DMS 273 (cell line): ENCODE data around the gene PHYHD1.

Experiments
- DNase-seq: peaks from one replicate; lab custom pipeline; 2025; ENCODE audit not compliant: unreplicated experiment; lab: John Stamatoyannopoulos, UW

PHYHD1 gene

GRCh38 chr9:128920381-128921058 is at the start of gene PHYHD1:
Gene PHYHD1, plus strand, starts transcription at chr9:128920982. Its CDS starts 1,342 bp downstream, at chr9:128922324.
- DNase-seq, result peak; percentile 93

- DNase-seq, result no peak
Observed at GRCh38 chr9:128877852-128878251, 42.9 kb upstream of the PHYHD1 start.

DNA sequence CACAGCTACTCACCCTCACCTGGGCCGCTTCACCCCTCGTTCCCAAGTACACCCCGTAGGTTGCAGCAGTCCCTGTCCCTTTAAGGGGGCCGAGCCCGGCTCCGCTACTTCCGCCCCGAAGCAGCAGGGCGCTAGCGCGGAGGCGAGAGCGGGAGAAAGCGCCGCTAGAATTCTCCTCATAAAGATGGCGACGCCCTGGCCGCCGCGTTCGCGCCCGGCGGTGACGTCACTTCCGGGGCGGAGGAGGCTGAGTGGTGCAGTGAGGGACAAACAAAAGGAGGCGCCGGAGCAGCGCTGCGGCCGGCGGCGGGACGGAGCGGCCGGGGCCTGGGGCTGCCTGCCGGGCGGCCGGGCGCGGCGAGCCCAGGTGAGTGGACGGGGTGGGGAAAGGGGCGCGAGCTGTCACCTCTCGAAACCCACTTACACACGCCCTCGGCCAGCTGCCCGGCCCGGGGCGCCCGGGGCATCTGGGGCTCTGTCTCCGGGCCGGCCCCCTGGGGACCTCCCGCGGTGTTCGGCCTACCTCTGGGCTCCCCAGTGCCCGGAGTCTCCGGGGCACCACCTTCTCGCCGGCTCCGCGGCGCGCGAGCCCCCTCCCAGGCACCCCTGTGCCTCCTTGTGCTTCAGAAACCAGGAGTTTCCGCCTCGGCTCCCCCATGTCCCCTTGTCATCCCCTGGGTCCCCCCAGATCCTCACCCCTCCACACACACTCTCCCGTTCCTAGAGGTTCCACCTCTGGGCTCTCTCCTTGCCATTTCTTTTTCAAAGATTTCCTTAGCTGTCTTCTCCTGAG is 38.7 kb upstream of the PHYHD1 start, which contains the start of the genes KYAT1 and LRRC8A:
Gene KYAT1 (minus strand): TSS at position 67 of the 793 bp plus-strand sequence. CDS start 36,545 bp downstream, outside the sequence.
Gene LRRC8A (plus strand): TSS at position 250 of the 793 bp plus-strand sequence. CDS start 25,032 bp downstream, outside the sequence.
- peak; percentile 99 for DNase-seq

GRCh38 chr9:128882677-128883603 is 37.8 kb upstream of the PHYHD1 start:
- DNase-seq, result peak; percentile 50

- no peak for DNase-seq
Observed at GRCh38 chr9:128884164-128884563, 36.6 kb upstream of the PHYHD1 start.

- no peak for DNase-seq
Observed at GRCh38 chr9:128885376-128885775, 35.4 kb upstream of the PHYHD1 start.

GRCh38 chr9:128885798-128886197 is 35.0 kb upstream of the PHYHD1 start:
- no peak for DNase-seq

DNA sequence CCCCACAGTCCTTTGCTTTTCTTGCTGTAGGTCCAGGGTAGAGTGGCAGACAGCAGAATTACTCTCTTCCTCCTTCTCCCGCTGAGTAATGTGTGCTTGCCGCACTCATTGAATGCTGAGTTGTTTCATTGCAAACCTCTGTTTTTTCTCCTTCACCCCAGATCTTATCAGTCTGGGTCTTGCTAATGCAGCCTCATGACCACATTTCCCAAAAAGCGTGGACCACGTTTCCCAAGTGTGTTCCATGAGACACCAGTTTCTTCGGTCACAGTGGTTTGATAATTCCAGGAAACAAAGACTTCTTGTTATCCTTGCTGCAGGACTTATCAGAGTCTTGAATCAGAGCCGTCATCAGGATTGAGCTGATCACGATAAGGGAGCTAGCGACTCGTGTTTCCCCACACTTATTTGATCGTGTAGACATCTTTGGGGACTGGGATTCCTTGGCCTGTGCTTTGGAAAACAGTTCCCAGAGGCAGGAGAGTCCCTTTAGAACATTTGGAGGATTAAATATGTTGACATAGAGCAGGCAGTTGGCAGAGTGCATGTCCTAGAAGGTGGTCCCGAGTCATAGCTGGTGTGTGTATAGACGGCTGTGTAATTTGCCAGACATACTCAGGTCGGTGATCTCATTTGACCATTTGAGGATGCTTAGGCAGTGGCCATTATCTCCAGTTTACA is 34.4 kb upstream of the PHYHD1 start:
- no peak for DNase-seq

DNA sequence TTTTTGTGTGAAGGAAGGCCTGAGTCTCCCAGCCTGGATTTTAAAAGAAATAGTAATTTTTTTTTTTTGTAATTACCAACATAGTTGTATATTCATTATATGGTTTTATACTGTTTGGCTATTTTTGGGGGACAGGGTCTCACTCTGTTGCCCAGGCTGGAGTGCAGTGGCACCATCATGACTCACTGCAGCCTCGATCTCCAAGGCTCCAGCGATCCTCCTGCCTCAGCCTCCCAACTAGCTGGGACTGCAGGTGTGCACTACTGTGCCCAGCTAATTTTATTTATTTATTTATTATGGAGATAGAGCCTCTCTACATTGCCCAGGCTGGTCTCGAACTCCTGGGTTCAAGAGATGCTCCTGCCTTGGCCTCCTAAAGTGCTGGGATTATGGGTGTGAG is 33.7 kb upstream of the PHYHD1 start:
- no peak for DNase-seq

GRCh38 chr9:128887914-128888350 is 32.9 kb upstream of the PHYHD1 start:
- DNase-seq, result no peak

DNA sequence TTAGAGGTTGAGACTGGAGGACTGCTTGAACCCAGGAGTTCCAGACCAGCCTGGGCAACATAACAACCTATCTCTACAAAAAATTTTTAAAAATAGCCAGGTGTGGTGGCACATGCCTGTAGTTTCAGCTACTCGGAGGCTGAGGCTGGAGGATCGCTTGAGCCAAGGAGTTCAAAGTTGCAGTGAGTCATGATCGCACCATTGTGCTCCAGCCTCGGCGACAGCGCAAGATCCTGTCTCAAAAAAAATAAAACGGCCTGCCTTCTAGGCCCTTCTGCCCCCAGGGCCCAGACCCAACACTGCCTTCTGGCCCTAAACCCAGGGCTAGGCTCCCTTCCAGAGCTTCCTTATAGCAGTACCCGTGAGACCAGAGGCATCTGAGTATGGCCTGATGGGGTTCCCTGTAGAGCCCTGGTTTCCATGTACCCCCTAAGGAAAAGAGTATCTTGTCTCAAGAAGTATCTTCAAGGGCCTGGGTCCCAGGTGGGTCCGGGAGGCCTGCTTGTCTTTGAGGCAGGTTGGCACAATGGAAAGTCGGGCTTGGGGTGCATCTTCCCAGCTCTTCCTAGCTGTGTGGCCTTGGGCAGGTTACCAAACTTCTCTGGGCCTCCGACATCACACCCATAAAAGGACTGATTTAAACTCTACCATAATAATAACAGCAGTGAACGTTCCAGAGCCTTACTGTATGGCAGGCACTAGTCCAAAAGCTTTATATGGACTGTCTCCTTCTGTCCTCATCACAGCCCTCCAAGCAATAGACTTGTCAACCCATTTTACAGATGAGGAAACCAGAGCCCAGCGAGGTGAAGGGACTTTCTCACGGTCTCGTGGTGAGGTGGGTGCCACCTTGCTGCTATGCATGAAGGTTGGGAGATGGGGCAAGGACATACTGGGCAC is 29.2 kb upstream of the PHYHD1 start:
- no peak for DNase-seq

DNA sequence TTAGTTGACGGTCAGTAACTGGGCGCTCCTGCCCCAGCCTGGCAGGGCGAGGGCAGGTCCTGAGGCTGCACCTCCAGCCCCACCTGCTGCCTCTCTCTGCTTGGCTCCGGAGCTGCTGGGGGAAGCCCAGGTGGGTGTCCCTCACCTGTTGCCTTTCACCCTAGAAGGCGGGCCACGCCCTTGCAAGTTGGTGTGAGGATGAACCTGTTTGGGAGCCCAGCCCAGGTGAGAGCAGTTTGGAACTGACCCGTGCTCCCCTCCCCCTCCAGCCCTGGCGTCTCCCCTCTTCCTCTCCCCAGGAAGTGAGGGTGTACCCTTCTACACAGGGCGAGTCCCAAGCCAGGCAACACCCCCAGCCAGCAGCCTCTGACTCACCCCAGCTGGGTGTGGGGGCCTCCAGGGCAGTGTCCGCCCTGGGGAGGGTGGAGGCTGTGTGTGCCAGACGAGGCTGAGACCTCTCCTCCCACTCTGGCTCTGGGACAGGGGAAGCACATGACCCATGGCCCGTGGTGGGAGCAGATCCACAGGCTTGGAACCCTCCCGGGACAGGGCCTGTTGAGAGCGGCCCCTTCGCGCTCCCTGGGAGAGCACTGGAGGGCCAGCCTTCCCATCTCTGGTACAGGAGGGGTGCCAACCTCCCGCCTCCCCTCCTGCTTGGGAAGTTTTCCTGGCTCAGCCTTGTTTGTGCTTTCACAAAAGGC is 28.4 kb upstream of the PHYHD1 start:
- DNase-seq, result peak; percentile 46

DNA sequence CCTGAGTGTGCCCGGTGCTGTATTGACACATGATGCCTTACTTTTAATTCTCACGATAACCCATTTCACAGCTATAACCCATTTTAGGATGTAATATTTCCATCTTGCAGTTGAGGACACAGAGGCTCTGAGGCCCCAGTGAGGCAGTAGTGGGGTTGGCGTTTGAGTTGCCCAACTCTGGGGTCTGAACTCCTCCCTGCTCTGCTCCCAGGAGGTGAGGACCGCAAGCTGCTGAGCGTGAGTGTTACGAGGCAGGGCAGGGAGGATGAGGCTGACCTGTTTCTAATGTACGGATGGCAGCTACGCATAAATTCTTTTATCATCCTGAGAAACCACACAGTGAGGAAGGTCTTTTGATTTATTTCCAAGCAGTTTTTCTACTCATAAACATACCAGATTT is 27.4 kb upstream of the PHYHD1 start:
- DNase-seq, result no peak

- DNase-seq, result no peak
Observed at GRCh38 chr9:128894764-128895163, 26.0 kb upstream of the PHYHD1 start.

- no peak for DNase-seq
Observed at GRCh38 chr9:128895556-128895955, 25.2 kb upstream of the PHYHD1 start.

GRCh38 chr9:128898382-128898781 is 22.4 kb upstream of the PHYHD1 start:
- no peak for DNase-seq

DNA sequence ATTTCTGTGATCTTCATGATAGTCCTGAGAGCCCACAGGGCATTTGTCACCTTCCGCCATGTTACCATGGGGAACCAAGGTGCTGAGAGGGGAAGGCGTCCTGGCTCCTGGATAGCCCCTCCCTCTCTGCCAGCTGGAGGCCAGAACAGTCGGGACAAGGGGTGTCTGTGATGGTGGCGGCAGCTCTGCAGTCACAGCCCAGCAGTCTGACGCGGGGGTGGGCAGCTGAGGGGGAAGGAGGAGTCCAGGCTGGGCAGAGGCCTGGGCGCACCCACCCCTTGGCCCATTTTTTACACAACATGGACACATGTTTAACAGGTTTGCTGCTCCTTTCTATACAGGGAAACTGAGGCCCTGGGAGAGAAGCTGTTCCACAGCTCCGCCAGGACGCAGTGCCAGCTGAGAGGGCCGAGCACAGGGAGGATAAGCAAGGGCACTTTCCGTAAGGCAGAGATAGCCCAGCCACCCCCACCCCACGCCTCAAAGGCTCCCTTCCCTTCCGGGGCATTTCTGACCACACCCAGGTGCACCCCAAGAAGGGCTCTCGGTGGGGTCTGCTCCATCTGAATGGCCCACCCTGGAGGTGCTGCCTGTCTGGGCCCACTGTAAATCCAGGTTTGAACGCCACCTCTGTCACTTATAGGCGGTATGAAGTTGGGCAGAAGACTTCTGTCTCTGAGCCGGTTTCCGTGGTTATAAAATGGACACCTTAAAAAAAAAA is 21.8 kb upstream of the PHYHD1 start:
- no peak for DNase-seq
